AG04450 (cell line): ENCODE results near the gene TSKS. TPM values are rescaled to one million over a fixed set of nuclear protein-coding genes. Genes with fewer than 3 reads are reported as not detected.

ENCODE experiments used
- CTCF ChIA-PET: fragments of 300-600, 350-600 bp; formaldehyde crosslinking; extraction: SDS; loops from one replicate; lab custom pipeline; 2022; ENCODE audit warnings: antibody characterized with exemption, inconsistent platforms; lab: Charles Lee
- POLR2A ChIA-PET: fragments of 350-600 bp; formaldehyde crosslinking; extraction: SDS; loops from one replicate; lab custom pipeline; 2021; ENCODE audit warnings: antibody characterized with exemption, inconsistent platforms; lab: Yijun Ruan, JAX
- DNase-seq: peaks from one replicate; pipeline ENCODE4 v3.0.0-alpha.2; 2011; ENCODE audit warnings: low read depth, low spot score
- H3K27ac ChIP-seq: one replicate; pipeline ENCODE4 v1.5.1; 2012; ENCODE audit warnings: low read depth, low read length, control low read depth
- H3K27me3 ChIP-seq: one replicate; pipeline ENCODE4 v1.6.0; 2012; ENCODE audit warnings: low read length; ENCODE audit not compliant: control insufficient read depth, insufficient read depth
- H3K4me3 ChIP-seq: 2 replicates; pipeline ENCODE4 v1.5.1; 2011; ENCODE audit warnings: mild to moderate bottlenecking, low read depth, low read length, control low read depth
- H3K9me3 ChIP-seq: 2 replicates; pipeline ENCODE4 v1.5.1; 2012; ENCODE audit warnings: low read length; ENCODE audit not compliant: control insufficient read depth, insufficient read depth
- polyA plus RNA-seq: library from polyadenylated mRNA; depleted of rRNA; stranded (reverse); fragments of >200 nt; gene quantifications from 2 replicates; pipeline ENCODE4 v1.2.3, GENCODE V29; 2011
- TF ChIP-seq, protein P1 (sequence below): IDR thresholded peaks from 2 replicates; pipeline ENCODE4 v1.5.1; 2011; ENCODE audit warnings: low read depth, low read length, control low read depth, inconsistent platforms

TSKS gene
- polyA plus RNA-seq, 1 experiment, result not detected

DNA sequence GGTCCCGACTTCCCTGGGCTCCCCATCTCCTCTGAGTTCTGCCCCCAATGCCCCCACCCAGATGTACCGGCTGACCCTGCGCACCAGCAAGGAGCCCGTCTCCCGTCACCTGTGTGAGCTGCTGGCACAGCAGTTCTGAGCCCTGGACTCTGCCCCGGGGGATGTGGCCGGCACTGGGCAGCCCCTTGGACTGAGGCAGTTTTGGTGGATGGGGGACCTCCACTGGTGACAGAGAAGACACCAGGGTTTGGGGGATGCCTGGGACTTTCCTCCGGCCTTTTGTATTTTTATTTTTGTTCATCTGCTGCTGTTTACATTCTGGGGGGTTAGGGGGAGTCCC, 43.5 kb upstream of the TSKS start:
- Histone ChIP-seq H3K9me3 (no peaks in the 10 kb centered on the region; the same call in 1 of the 2 replicates), H3K4me3 (no peak overlapping the region), H3K27ac (no peak overlapping the region), H3K27me3 (no peaks in the 10 kb centered on the region)
- TF ChIP-seq, protein P1, sequence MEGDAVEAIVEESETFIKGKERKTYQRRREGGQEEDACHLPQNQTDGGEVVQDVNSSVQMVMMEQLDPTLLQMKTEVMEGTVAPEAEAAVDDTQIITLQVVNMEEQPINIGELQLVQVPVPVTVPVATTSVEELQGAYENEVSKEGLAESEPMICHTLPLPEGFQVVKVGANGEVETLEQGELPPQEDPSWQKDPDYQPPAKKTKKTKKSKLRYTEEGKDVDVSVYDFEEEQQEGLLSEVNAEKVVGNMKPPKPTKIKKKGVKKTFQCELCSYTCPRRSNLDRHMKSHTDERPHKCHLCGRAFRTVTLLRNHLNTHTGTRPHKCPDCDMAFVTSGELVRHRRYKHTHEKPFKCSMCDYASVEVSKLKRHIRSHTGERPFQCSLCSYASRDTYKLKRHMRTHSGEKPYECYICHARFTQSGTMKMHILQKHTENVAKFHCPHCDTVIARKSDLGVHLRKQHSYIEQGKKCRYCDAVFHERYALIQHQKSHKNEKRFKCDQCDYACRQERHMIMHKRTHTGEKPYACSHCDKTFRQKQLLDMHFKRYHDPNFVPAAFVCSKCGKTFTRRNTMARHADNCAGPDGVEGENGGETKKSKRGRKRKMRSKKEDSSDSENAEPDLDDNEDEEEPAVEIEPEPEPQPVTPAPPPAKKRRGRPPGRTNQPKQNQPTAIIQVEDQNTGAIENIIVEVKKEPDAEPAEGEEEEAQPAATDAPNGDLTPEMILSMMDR, result no peak
- no peak for DNase-seq
- ChIA-PET POLR2A (no interaction called here), CTCF (no interaction called here)

DNA sequence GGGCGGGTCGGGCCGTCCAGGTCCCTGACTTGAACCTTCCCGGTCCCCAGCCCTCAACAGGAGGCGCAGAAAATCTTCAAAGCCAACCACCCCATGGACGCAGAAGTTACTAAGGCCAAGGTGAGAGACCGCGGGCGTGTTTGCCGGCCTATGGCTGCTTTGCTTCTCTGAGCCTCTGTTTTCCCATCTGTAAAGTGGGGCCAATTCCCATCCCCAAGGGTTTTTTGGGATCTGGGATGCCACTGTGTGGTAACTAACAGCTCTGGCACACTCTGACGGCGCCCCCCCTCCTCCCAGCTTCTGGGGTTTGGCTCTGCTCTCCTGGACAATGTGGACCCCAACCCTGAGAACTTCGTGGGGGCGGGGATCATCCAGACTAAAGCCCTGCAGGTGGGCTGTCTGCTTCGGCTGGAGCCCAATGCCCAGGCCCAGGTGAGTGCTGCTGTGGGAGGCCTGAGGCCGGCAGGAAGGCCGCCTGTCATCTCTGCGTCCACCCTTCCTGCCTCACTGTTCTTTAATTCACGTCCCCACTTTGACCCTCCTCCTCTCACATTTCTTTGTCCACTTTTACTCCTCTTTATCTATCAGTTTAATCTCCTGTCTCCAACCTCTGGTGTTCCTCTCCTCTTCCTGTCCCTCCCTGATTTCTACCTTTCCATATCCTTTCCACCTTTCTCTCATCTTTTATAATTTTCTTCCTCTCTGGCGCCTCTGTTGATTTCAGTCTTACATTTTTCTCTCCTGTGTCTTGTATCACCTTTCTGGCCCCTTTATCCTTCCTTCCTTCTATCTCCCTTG, 42.9 kb upstream of the TSKS start:
- CTCF ChIA-PET, result interaction anchor here (0.5 kb wide), 1 partner anchor 20 kb away, joined by 3 read pairs; no protein-coding TSS in a partner anchor
- POLR2A ChIA-PET, result no interaction called here
- Histone ChIP-seq H3K4me3 (no peak overlapping the region), H3K9me3 (no peaks in the 10 kb centered on the region; the same call in 1 of the 2 replicates), H3K27ac (no peak overlapping the region), H3K27me3 (no peaks in the 10 kb centered on the region)
- DNase-seq, result no peak
- TF ChIP-seq, protein P1, result no peak

DNA sequence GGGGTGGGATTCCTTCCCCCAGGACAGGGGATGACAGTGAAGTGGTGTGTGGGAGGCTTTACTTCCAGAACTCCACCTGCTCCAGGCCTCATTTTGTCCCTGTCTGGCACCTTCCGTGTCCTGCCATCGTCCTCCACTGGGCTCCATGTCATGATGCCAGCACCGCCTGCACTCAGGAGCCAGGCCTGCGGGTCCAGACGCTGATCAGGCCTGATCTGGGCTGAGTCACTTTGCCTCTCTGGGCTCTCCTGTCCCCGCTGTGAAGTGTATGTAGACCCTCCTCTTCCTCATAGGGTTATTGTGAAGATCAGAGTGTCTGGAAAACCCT, 40.4 kb upstream of the TSKS start:
- ChIA-PET POLR2A (no interaction called here), CTCF (interaction anchor here (1.0 kb wide), 1 partner anchor 9 kb away, joined by 3 read pairs; the partner anchor contains the start of gene FUZ)
- H3K9me3 ChIP-seq, result peaks cover 3% of the 10 kb centered on the region; the same call in 1 of the 2 replicates
- no peak for DNase-seq
- H3K27ac ChIP-seq, result no peak overlapping the region
- H3K27me3 ChIP-seq, result no peaks in the 10 kb centered on the region
- TF ChIP-seq, protein P1, result no peak
- H3K4me3 ChIP-seq, result no peak overlapping the region

DNA sequence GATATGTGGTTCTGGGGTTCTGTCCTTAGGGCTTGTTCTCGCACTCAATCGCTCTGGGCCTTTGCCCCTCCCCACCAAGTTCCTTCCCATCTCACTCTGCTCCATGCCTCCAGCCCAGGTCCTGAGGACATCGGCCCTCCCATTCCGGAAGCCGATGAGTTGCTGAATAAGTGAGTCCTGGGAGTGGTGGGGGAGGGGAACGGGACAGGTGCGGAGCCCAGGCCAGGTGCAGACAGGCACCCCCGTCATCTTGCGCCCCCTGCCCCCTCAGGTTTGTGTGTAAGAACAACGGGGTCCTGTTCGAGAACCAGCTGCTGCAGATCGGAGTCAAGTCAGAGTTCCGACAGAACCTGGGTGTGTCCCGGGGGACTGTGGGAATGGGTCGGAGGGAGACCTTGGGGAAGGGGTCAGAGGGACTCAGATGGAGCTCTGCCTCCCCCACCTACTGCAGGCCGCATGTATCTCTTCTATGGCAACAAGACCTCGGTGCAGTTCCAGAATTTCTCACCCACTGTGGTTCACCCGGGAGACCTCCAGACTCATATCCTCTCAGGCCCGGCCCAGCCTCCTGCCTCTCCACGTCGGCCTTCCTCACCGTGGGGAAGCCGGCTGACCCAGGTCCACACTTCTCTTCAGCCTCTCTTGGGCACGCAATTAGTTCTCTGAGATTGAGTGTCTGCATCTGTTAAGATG, 39.9 kb upstream of the TSKS start:
- DNase-seq, result no peak
- H3K4me3 ChIP-seq, result no peak overlapping the region
- TF ChIP-seq, protein P1, result no peak
- CTCF ChIA-PET, result no interaction called here
- peaks cover 3% of the 10 kb centered on the region; the same call in 1 of the 2 replicates for H3K9me3 ChIP-seq
- no peaks in the 10 kb centered on the region for H3K27me3 ChIP-seq
- H3K27ac ChIP-seq, result no peak overlapping the region
- POLR2A ChIA-PET, result interaction anchor here (1.0 kb wide), 1 partner anchor 112 kb away, joined by 6 read pairs; the partner anchor contains the start of gene CPT1C
